ENCODE measurements around the gene COLGALT1. TPM values are rescaled to one million over a fixed set of nuclear protein-coding genes. Genes with fewer than 3 reads are reported as not detected.

COLGALT1 gene
- total and polyA plus RNA-seq, 10 of the 15 experiments (the other 5 are each of a cell fraction or from before 2014, with no cell fraction given): 1.2 to 78.8 (median 29.8) TPM

GRCh38 chr19:17582613-17583012, 27.2 kb downstream of the COLGALT1 start (continued):
- TF ChIP-seq ZNF592 (IDR thresholded peaks at IDR 0.05) (no peak), POLR2A (IDR thresholded peaks at IDR 0.05; ENCODE audit: low read depth, low read length) (no peak), FOXK2 (IDR thresholded peaks at IDR 0.05) (no peak), PKNOX1 (IDR thresholded peaks at IDR 0.05) (no peak), ZNF274 (IDR thresholded peaks at IDR 0.05; ENCODE audit: insufficient read depth, insufficient read length) (no peak), EP300 (IDR thresholded peaks at IDR 0.05; ENCODE audit: borderline replicate concordance in 1 of 2, control insufficient read depth in 1 of 2, low read depth in 2 of 2, low read length in 2 of 2) (no peak)

GRCh38 chr19:17584132-17584531, 28.7 kb downstream of the COLGALT1 start:
- Histone ChIP-seq H3K9me3 (replicated peaks; ENCODE audit: control insufficient read depth, insufficient read depth, low read length) (no peaks in the 10 kb centered on the region), H4K20me1 (ENCODE audit: control insufficient read depth, insufficient read depth) (no peaks in the 10 kb centered on the region), H2AFZ (ENCODE audit: control insufficient read depth, low read depth, low read length) (no peak overlapping the region), H3K4me2 (ENCODE audit: control insufficient read depth, insufficient read depth) (no peak overlapping the region), H3K36me3 (ENCODE audit: control insufficient read depth in 2 of 2, insufficient read depth in 2 of 2, low read length in 1 of 2) (peaks cover 5 to 17% of the 10 kb centered on the region in 2 experiments; a peak in 3 of 4 replicates), H3K27ac (ENCODE audit: control insufficient read depth, insufficient read depth) (no peak overlapping the region), H3K9ac (ENCODE audit: control insufficient read depth, insufficient read depth, low read length) (no peak overlapping the region), H3K79me2 (ENCODE audit: control insufficient read depth, insufficient read depth, low read length) (no peaks in the 10 kb centered on the region), H3K27me3 (replicated peaks in 1 of 2; ENCODE audit: control insufficient read depth in 2 of 2, insufficient read depth in 2 of 2, low read length in 1 of 2) (no peaks in the 10 kb centered on the region), H3K4me1 (ENCODE audit: control insufficient read depth, insufficient read depth, low read length) (no peaks in the 10 kb centered on the region), H3K4me3 (no peak overlapping the region)
- SMC1A ChIA-PET (ENCODE audit: uncharacterized antibody, unreplicated experiment): no interaction called here
- in situ Hi-C loops (cut with MboI) (no loop called here), intact Hi-C loops (cut with micrococcal nuclease; ENCODE audit: unreplicated experiment) (no loop called here)
- TF ChIP-seq SMC3 (IDR thresholded peaks at IDR 0.05; ENCODE audit: borderline replicate concordance, low read length) (no peak), RFX5 (IDR thresholded peaks at IDR 0.05; ENCODE audit: low read depth, low read length) (no peak), RELB (IDR thresholded peaks at IDR 0.05; ENCODE audit: low read depth) (no peak), PML (IDR thresholded peaks at IDR 0.05; ENCODE audit: low read length) (no peak), E2F4 (IDR thresholded peaks at IDR 0.05; ENCODE audit: low read depth, low read length) (no peak), CREM (IDR thresholded peaks at IDR 0.05; ENCODE audit: low read depth) (no peak), SREBF2 (IDR thresholded peaks at IDR 0.05; ENCODE audit: low read length) (no peak), BRCA1 (IDR thresholded peaks at IDR 0.05; ENCODE audit: low read depth, low read length) (no peak)
- no peak for ATAC-seq
- CTCF ChIA-PET: no interaction called here
- no TSS peak for BruUV-seq (replicated peaks)
- RAD21 ChIA-PET (ENCODE audit: unreplicated experiment): no interaction called here
- no peak for DNase-seq (ENCODE audit: low read depth, low spot score)
- 39% methylated on average over 3 of the region's 3 CpGs for WGBS (ENCODE audit: insufficient coverage, insufficient replicate concordance, low lambda C conversion rate, missing lambda C conversion rate)
- POLR2A ChIA-PET: no interaction called here
- no peak for FAIRE-seq

Data from GM12878 (cell line).